Measurements from ENCODE around the gene CTDSP1.

CTDSP1 gene

GRCh38 chr2:218452079-218452478, 52.4 kb downstream of the CTDSP1 start:
- TF ChIP-seq, protein P1, sequence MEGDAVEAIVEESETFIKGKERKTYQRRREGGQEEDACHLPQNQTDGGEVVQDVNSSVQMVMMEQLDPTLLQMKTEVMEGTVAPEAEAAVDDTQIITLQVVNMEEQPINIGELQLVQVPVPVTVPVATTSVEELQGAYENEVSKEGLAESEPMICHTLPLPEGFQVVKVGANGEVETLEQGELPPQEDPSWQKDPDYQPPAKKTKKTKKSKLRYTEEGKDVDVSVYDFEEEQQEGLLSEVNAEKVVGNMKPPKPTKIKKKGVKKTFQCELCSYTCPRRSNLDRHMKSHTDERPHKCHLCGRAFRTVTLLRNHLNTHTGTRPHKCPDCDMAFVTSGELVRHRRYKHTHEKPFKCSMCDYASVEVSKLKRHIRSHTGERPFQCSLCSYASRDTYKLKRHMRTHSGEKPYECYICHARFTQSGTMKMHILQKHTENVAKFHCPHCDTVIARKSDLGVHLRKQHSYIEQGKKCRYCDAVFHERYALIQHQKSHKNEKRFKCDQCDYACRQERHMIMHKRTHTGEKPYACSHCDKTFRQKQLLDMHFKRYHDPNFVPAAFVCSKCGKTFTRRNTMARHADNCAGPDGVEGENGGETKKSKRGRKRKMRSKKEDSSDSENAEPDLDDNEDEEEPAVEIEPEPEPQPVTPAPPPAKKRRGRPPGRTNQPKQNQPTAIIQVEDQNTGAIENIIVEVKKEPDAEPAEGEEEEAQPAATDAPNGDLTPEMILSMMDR (IDR thresholded peaks at IDR 0.05) = no peak
